IMR-90 (cell line): Measurements from ENCODE around the gene UBXN2A.

Experiments used
- CEBPB ChIP-seq: IDR thresholded peaks from 2 replicates; pipeline ENCODE4 v1.6.1; 2012; ENCODE audit warnings: low read depth, low read length, improper control_type of control experiment
- CTCF ChIP-seq: conservative IDR thresholded peaks from 2 replicates; pipeline ENCODE4 v1.5.1; 2012; ENCODE audit warnings: mild to moderate bottlenecking, low read depth, low read length, improper control_type of control experiment
- POLR2A ChIP-seq: IDR thresholded peaks from 2 replicates; pipeline ENCODE4 v1.6.1; 2012; ENCODE audit warnings: mild to moderate bottlenecking, low read depth, low read length
- RAD21 ChIP-seq: IDR thresholded peaks from 2 replicates; pipeline ENCODE4 v1.6.1; 2012; ENCODE audit warnings: low read length, improper control_type of control experiment
- RCOR1 ChIP-seq: IDR thresholded peaks from 2 replicates; pipeline ENCODE4 v1.6.1; 2012; ENCODE audit warnings: mild to moderate bottlenecking, low read length, improper control_type of control experiment; ENCODE audit not compliant: insufficient replicate concordance

GRCh38 chr2:23904692-23905091 is 35.6 kb upstream of the UBXN2A start:
- TF ChIP-seq CTCF, result no peak
- TF ChIP-seq RAD21, result no peak
- no peak for TF ChIP-seq CEBPB
- no peak for TF ChIP-seq RCOR1
- no peak for TF ChIP-seq POLR2A
